HUDEP-2 (cell line): ENCODE measurements around the gene CST4.
"Not testable (repeated sequence)": the region's sequence is repeated elsewhere in the genome, so short reads cannot be mapped to it uniquely, and the experiment has no call there.

Source experiments
- DNase-seq, 76 experiments: peaks; one replicate each; lab custom pipeline; 2025; ENCODE audit not compliant: unreplicated experiment in 76 of 76; lab: John Stamatoyannopoulos, UW

The CST4 gene

DNA sequence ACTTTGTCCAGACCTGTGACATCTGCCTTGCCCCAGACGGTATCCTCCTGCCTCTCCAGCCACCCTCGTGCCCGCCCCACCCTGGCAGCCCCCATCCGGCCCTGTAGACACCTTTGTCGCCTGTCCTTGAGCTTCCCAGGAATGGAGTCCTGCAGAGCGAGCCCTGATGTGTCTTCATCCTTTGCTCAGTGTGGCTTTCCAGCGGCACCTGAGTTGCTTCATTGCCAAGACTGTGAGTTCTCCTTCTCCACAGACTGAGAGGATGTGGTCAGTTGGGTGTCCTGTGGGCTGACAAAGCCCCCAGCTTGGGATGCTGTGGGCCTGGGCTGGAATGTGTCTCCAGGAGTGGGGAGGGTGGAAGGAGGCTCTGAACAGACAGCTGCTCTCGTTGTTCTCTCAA, 1.7 kb upstream of the CST4 start:
- no peak for DNase-seq

DNA sequence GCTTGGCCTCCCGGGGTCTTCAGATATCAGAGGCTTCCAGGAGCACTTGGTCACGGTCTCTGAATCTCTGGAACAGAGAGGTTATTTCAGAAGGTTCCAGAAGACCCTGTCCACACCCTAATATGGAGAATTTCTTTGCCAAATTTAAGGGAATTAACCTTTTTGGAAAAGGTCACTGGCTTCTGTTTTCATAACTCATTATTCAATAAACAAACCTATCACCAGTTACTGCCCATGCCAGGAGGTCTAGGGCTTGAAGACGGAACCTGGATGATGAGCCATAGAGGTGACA, 507 bp upstream of the CST4 start:
- DNase-seq: no peak

DNA sequence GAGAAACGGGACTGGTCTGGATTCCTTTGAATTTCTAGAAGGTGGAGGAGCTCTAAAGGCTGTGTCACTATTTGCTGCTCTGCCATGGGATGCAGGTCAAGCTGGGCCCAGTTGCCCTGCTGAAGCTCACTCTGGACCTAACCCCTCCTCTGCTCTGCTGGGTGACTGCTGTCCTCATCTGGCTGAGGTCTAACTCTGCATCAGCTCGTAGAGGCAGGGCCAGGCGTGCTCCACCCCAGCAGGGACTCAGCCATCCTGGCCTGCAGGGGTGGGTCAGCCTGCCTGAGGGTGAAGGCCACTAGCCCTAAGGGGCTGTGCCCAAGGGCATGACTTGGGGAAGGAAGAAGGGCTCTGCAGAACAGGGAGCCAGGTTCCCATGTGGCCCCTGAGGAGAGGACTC, 852 bp downstream of the CST4 start:
- no peak for DNase-seq

DNA sequence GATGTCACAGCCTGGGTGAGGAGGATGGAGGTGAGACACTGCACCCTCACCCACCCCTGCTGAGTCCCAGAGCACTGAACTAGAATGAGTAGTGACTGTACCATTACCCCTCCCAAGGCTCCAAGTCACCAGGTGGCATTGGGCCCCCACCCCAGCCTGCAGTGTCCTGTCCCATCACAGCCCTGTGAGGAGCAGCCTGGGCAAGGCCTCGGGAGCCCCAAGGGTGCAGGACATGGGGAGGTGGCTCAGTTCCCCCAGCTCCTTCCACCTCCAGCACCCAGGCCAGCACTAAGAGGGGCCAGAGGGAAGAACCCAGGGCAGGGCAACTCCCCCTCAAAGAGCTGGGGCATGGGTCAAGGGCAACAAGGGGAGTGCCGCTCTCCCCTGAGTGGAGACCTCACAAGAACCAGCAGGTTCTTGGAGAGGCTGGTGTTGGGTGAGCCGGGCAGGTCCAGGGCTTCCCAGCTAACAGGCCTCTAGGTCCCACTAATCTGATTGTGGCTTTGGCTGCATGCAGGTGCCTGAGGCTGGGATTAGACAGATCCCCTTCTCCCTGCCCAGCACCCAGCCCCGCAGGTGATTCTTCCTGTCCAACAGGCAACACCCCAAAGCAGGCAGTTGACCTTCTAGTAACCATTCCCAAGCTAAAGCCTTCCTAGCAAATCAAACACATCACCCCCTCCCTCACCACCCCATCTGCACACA, 2.6 kb downstream of the CST4 start:
- no peak for DNase-seq

DNA sequence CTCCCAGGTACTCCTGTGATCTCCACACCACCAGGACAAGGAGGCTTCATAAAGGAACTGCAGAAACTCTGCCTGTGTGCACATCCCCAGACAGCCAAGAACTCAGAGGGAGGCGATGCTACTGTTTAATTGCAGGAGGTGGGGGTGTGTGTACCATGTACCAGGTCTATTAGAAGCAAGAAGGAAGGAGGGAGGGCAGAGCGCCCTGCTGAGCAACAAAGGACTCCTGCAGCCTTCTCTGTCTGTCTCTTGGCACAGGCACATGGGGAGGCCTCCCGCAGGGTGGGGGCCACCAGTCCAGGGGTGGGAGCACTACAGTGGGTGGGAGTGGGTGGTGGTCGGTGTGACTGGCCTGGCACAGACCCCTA, 3.3 kb downstream of the CST4 start:
- DNase-seq: not testable (repeated sequence)

DNA sequence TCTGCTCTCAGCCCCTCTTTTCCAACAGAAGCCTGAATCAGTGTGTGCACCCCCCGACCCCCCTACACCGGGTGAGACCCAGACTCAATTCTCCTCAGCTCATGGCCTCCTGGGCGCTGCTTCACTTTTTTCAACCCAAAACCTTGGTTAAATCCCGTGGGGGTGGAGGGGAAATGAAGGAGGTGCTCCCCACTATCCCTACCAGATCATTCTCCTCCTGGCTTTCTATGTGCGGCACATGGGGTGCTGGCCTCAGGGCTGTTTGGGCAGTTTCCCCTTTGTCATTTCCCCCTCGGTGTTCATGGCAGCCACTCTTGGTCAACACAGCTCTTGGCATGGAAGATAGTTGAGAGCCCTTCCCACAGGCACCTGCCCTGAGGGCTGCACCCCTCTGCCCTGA, 4.6 kb downstream of the CST4 start:
- no peak for DNase-seq

DNA sequence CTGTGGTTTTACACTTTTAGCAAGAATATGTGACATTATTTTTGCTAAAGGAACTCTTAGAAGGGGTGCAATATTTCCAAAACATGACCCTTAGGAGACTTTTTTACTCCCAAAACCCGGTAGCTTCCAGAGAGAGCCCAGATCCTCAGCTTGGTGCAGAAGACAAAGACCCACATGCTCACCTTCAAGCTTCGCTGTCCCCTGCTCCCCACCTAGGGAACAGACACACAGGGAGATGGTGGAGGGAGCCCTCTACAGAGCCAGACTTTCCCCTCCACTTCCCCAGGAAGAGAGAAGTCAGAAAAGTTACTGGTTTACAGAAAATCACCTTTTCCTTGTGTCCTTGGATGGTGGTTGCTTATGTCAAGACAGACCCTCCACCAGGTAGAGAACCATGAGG, 5.0 kb downstream of the CST4 start:
- no peak for DNase-seq

DNA sequence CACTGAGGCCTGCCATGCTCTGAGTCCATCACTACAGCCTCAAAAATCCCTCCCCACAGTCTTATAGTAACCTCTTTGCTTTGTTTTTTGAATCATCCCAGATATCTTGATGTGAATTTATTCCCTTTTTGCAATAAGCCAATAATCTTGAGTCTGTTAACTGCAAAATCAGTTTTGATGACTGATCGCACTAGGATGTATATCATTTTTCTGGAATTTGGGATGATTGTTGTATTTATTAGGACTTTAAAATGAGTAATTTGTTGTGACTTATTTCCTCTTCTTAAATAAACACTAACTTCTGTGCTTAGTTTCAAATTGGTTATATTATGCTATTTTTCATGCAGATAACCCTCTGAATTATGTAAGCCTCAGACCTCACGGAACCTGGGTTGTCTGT, 5.6 kb downstream of the CST4 start:
- DNase-seq: no peak

DNA sequence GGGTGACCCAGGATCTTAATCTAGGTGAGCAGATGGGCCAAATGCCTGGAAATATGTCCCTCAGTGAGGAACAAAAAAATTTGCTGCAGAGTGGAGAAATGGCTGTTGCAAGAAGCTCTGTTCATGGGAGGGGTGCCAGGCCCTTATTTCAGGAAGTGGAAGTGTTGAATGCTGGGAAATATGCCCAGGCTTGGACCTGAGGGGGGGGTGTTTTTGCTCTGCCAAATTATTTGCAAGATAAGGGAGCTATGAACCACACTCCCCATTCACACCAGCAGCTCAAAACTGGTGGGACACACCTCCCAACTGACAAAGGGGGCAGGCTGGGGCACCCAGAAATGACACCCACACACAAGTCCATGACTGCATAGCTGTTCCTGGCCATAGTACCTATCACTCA, 8.7 kb downstream of the CST4 start:
- DNase-seq: peak in 9 of 76 experiments; percentile 2 to 20 (median 9)

DNA sequence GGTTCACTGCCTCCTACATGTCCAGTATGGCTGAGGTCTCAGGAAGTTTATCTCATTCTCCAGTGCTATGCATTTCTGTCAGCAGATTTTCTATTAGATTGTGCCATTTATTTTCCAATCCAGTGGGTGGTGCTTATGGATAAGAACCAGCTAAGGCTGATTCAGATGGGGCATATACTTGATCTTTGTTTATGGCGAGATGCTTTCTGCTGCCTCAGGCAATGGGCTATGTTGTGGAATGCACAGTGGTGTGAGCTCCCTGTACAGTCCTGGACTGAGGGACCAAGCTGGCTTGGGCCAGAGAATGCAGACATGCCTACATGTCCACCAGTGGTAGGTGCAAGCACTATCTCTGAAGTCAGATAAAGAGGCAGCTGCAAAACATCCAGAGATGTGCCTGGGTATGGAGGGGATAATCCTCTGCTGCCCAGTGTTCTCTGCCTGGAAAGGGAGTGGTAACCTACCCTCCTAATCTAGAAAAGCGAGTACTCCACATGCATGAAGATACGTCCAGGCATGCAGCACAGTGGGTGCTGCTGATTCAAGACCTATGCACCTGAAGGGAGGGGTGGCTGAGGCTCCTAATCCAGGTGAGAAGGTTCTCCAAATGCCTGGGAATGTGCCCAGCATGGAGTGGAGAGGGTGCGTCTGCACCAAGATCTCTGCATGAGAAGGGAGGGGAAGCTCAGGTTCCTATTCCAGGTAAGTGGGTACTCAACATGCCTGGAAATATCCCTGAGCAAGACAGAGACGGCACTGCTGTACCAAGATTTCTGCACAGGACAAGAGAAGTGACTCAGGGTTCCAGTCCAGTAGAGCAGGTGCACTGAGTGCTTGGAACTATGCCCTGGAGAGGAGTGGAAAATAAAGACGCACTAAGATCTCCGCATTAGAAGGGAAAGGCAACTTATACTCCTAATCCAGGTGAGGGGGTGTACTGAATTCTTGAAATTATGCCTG, 9.4 kb downstream of the CST4 start:
- DNase-seq: no peak

DNA sequence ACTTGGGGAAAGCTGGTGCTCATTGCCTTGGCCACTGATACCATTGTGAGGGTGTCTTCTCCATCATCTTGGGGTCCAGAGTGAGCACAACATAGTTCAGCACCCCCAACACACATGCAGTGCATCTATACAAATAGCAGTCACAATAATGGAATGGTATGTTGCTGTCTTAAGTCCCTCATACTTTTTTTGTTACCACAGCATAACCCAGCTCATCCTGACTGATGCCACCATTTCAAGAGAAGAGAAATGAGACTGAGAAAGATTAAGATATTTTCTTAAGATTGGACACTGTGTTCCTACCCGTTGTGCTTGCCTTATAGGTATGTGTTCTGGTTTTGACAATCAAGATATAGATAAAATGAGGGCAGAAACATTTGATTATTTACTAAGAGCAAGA, 15.6 kb downstream of the CST4 start:
- DNase-seq: no peak

DNA sequence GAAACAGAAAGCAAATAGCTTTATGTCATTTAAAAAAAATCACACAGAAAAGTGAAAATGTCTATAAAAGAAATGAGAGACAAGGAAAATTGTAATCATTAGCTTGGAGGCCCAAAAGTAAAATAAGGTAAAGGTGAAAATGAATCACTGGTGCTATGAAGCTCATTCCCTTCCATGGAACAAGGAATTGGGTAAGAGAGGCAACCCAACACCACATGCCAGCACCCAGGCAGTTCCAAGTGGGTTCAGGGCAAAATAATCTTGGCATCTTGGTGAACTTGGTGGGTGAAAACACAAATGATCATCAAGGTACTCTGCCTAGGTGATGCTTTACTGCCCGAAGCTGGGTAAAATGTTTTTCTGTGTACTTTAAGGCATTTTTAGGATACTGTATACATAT, 16.7 kb downstream of the CST4 start:
- DNase-seq: no peak

DNA sequence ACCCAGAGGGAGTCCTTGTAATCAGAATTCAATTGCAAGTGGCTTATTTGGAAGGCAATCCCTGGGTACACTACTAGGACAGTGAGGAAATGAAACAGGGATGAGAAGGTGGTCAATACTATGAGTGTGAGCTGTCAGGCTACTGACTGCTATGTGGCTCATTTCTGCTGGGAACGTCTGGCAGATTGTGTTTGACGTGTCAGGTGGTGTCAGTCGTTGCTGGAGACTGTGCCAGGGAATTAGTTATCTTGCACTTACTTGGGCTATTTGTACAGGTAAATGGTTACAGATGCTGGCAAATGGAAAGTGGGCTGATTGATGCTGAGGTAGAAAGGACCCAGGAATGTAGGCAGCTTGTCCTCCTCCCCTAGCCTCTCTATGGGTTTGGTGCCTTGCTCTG, 17.4 kb downstream of the CST4 start:
- DNase-seq: no peak

DNA sequence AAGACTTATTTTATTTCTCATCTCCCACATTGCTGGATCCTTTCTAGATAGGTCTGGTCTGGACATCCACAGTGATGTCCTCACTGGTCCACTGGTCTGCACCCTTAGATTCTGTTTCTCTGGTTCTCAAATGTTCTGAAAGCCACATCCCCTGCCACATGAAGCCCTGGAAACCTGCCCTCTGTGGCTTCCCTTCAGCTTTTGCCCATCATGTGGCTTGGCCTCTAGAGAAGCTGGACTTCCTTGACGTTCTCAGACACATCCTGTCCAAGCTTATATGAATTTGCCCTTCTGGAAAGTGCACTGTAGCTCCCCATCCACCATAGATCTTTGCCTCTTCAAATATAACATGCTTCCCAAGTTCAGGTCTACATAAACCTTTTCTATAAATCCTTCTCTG, 18.5 kb downstream of the CST4 start:
- DNase-seq: no peak

DNA sequence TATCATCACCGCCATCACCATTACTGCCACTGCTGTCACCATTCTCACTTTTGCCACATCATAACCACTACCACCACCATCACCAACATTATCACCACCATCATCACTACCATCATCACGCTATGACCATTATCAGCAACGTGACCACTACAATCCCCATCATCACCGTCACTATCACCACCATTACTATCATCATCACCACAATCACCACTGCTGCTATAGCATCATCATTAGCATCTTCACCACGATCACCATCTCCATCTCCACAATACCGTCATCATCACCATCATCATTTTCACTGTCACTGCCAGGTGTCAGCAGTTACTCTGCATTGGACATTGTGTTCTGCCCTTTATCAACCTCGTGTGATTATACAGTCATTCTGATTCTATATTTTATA, 19.0 kb downstream of the CST4 start:
- no peak for DNase-seq

DNA sequence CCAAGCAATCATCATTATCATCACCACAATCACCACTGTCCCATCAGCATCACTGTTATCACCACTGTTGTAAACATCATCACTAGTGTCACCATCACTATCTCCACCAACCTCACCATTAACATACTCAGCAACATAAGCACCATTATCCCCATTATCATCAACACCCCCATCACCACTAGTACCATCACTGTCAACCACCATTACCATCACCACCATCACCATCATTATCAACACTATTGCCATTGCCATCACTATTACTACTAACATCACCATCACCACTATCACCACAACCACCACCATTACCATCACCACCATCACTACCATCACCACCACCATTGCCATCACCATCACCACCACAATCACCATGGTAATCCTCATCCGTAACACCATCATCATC, 19.5 kb downstream of the CST4 start:
- no peak for DNase-seq

DNA sequence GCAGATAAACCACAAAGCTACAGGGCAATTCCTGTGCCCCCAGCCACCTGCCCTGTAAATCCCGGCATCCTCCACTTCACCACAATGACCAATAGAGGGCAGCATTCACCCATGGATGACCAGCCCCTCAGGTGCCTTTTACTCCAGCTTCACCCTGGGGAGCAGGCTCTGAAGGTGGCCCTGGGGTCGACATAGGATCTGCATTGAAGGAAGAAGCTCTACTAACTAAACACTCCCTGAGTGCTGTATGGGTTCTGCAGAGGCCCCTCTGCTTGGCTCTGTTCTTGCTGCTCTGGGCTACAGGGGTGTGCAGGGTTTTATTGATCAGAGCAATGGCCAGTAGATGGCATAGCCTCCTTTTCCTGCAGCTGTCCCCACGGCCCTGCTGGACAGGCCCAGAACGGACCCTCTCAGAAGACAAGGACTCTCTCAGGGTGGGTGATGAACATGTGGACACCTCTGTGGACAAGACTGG, 20.3 kb downstream of the CST4 start:
- peak in 50 of 76 experiments; percentile 3 to 70 (median 22) for DNase-seq

DNA sequence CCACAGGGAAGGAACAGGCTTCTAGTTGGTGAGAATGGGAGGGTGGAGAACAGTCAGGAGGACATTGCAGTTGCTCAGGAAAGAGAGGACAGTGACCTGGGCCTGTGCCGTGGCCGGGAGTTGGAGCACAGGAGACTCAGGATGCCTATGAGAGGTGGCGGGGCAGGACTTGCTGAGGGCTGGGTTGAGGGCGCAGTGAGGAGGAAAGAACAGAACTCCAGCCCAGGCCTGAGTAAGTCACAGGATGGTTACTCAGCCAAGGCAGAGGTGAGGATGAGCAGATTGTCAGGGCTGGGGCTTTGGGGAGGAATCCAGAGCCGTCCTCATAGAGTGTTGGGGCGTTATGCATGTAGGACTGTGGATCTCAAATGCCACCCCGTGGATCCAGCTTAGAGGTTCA, 21.2 kb downstream of the CST4 start:
- DNase-seq: no peak

DNA sequence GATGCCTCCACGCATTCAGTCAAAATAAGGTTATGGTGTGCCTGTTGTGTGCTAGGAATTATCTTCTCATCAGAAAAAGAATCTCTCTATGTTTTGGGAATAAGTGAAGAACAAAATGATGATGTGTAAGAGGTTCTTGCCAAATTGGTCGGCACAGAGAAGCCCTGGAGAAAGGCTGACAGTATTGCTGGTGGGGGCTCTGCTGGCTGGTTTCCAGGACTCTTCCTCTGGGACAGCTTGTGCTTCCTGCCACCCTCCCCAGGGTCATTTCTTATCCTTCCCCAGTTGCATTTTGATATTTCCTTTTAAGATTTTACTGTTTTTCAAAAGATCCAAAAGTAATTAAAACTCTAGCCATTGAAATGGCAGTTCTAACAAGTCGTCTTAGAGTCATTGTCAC, 22.1 kb downstream of the CST4 start:
- DNase-seq: no peak

DNA sequence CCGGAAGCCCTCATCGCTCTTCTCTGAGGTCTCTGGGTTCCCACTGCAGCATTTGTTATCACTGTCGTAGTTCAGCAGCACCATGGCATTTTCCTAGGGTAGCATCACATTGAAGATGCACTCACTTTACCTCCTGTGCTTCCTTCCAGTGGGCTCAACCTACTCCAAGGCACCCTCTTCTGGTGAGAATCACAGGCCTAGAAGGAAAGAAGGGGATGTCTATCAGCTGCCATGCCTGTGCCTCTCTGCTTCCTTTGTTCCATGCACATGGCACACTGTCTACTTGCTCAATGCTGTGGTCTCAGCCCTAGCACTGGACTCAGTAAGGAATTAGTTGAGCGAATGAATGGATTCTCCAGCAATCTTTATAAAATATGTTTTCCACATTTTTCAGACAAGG, 22.6 kb downstream of the CST4 start:
- no peak for DNase-seq

DNA sequence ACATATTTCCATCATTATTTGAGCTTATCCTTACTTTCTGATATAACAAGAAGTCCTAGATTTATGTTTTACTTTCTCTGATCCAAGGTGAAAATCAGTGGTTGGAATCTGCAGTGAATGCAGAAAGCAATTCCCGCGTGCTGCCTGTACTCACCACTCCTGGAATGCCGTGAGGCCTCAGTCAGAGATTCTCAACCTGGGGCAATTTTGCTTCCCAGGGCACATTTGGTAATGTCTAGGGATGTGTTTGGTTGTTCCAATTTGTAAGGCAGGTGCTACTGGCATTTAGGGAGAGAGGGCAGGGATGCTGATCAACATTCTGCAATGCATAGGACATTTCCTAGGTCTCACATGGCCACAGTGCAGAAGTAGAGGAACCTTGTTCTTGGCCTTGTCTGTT, 23.9 kb downstream of the CST4 start:
- DNase-seq: no peak

DNA sequence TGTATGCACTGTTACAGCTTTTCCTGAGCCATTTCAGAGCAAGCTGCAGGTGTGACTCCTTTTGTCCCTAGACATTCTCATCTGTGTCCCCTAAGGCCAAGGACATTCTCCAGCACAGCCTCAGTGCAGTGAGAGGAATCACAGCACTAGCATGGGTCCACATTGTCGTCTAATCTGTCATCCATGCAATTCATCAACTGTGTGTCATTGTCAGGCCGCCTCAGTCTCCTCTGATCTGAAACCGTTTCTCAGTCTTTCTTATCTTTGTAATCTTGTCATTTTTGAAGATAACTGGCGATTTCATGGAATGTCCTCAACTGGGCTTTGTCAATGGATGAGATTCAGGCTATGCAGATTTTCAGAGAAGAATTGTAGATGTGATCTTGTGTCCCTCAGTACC, 24.8 kb downstream of the CST4 start:
- DNase-seq: not testable (repeated sequence)
